Hypothalamus (tissue), 51 donors: Measurements from ENCODE around the gene SLC35A4.

Experiments used
- DNase-seq, 51 donors: peaks; one replicate each; lab custom pipeline; 2025; lab: John Stamatoyannopoulos, UW

The SLC35A4 gene

GRCh38 chr5:140564196-140565023 is at the start of gene SLC35A4, which contains the start of gene APBB3:
Gene SLC35A4 (plus strand): TSS chr5:140564828. CDS start chr5:140567170, 2,342 bp downstream.
Gene APBB3 (minus strand): TSS chr5:140564598. CDS start chr5:140564245, 353 bp downstream.
- DNase-seq, result peak; percentile 82 to 100 (median 97)

- DNase-seq, result no peak
These were observed 40.6 kb upstream of the SLC35A4 start for GRCh38 chr5:140524003-140524402.

GRCh38 chr5:140540227-140540626 is 24.4 kb upstream of the SLC35A4 start:
- no peak for DNase-seq

- no peak for DNase-seq
These were observed 21.7 kb upstream of the SLC35A4 start for GRCh38 chr5:140542972-140543371.

GRCh38 chr5:140544986-140545385 is 19.6 kb upstream of the SLC35A4 start:
- DNase-seq, result no peak

- DNase-seq, result no peak
These were observed 19.0 kb upstream of the SLC35A4 start for GRCh38 chr5:140545606-140546005.

GRCh38 chr5:140546851-140547507 is 17.6 kb upstream of the SLC35A4 start:
- DNase-seq, result no peak

GRCh38 chr5:140547508-140548299 is 16.9 kb upstream of the SLC35A4 start, which contains the start of gene EIF4EBP3:
Gene EIF4EBP3 (plus strand): TSS chr5:140547662. CDS start chr5:140547738, 76 bp downstream.
- peak; percentile 41 to 99 (median 95) for DNase-seq

GRCh38 chr5:140548300-140548688 is 16.3 kb upstream of the SLC35A4 start:
- no peak for DNase-seq

- DNase-seq, result no peak
These were observed 15.8 kb upstream of the SLC35A4 start for GRCh38 chr5:140548791-140549190.

- DNase-seq, result peak in 10 of 51 donors; percentile 6 to 34 (median 12)
These were observed 15.1 kb upstream of the SLC35A4 start for GRCh38 chr5:140549237-140550144.

GRCh38 chr5:140550147-140551079 is 14.2 kb upstream of the SLC35A4 start:
- peak in 1 of 51 donors; percentile 13 for DNase-seq

- DNase-seq, result no peak
These were observed 12.8 kb upstream of the SLC35A4 start for GRCh38 chr5:140551872-140552271.

- no peak for DNase-seq
These were observed 11.0 kb upstream of the SLC35A4 start for GRCh38 chr5:140553657-140554056.

- no peak for DNase-seq
These were observed 10.2 kb upstream of the SLC35A4 start for GRCh38 chr5:140554454-140554853.

- DNase-seq, result no peak
These were observed 8.8 kb upstream of the SLC35A4 start for GRCh38 chr5:140555747-140556312.

- no peak for DNase-seq
These were observed 8.2 kb upstream of the SLC35A4 start for GRCh38 chr5:140556438-140556837.

- peak; percentile 36 to 97 (median 91) for DNase-seq
These were observed 7.4 kb upstream of the SLC35A4 start, which contains the start of gene SRA1 for GRCh38 chr5:140557136-140557805. Gene SRA1 (minus strand): TSS chr5:140557473. CDS start chr5:140557452, 21 bp downstream.
